SK-N-SH (cell line): ENCODE results near the gene TMEM171. TPM values are rescaled to one million over a fixed set of nuclear protein-coding genes. Genes with fewer than 3 reads are reported as not detected.

Experiments
- CTCF ChIA-PET: fragments of 300-600, 350-600 bp; formaldehyde crosslinking; extraction: SDS; loops from one replicate; lab custom pipeline; 2021; lab: Yijun Ruan, JAX
- POLR2A ChIA-PET: fragments of 350-600 bp; sonication (Branson Sonifier 250); formaldehyde crosslinking; extraction: SDS; loops from one replicate; lab custom pipeline; 2020; ENCODE audit warnings: antibody characterized with exemption, inconsistent platforms; lab: Yijun Ruan, JAX
- DNase-seq: peaks from one replicate; pipeline ENCODE4 v3.0.0; 2012
- H2AFZ ChIP-seq: fragments of 200-600 bp; sonication (generic); 2 replicates; pipeline ENCODE4 v1.8.1; 2016; ENCODE audit warnings: antibody characterized with exemption, mild to moderate bottlenecking, low read depth
- H3F3A ChIP-seq: fragments of 200-600 bp; sonication (generic); replicated peaks from 2 replicates; pipeline ENCODE3; 2016; ENCODE audit warnings: antibody characterized with exemption, mild to moderate bottlenecking; ENCODE audit not compliant: insufficient read depth
- H3K27ac ChIP-seq, 2 experiments: fragments of 200-500 bp in 1 of 2; fragments of 200-600 bp in 1 of 2; sonication (Bioruptor generic) in 1 of 2; sonication (generic), shearing (Covaris generic) in 1 of 2; 2 replicates each; pipeline versions ENCODE4 v1.5.1 to v1.6.1; 2014 to 2016; ENCODE audit warnings: low read depth in 2 of 2, inconsistent platforms in 1 of 2, low read length in 1 of 2, mild to moderate bottlenecking in 1 of 2, mixed read lengths in 1 of 2
- H3K27me3 ChIP-seq: fragments of 200-600 bp; sonication (generic), shearing (Covaris generic); 2 replicates; pipeline ENCODE4 v1.6.1; 2016; ENCODE audit warnings: mixed run types; ENCODE audit not compliant: insufficient read depth
- H3K36me3 ChIP-seq, 2 experiments: fragments of 200-500 bp in 1 of 2; fragments of 200-600 bp in 1 of 2; sonication (Bioruptor generic) in 1 of 2; sonication (generic) in 1 of 2; replicated peaks in 1 of 2; 2 replicates each; pipeline versions ENCODE3 to v1.5.1; 2014 to 2016; ENCODE audit warnings: low read length in 1 of 2, mild to moderate bottlenecking in 1 of 2; ENCODE audit not compliant: insufficient read depth in 2 of 2, control insufficient read depth in 1 of 2
- H3K4me1 ChIP-seq, 2 experiments: fragments of 200-500 bp in 1 of 2; fragments of 200-600 bp in 1 of 2; sonication (Bioruptor generic) in 1 of 2; sonication (generic), shearing (Covaris generic) in 1 of 2; 2 replicates each; pipeline versions ENCODE4 v1.5.1 to v1.6.1; 2014 to 2016; ENCODE audit warnings: low read depth in 1 of 2, low read length in 1 of 2, mixed run types in 1 of 2; ENCODE audit not compliant: insufficient read depth in 2 of 2, control insufficient read depth in 1 of 2
- H3K4me2 ChIP-seq: fragments of 200-600 bp; sonication (generic), shearing (Covaris generic); 2 replicates; pipeline ENCODE4 v1.6.1; 2017; ENCODE audit warnings: mixed run types
- H3K4me3 ChIP-seq, 2 experiments: fragments of 200-500 bp in 1 of 2; fragments of 200-600 bp in 1 of 2; sonication (Bioruptor generic) in 1 of 2; sonication (generic), shearing (Covaris generic) in 1 of 2; 2 replicates each; pipeline versions ENCODE4 v1.5.1 to v1.8.1; 2014 to 2016; ENCODE audit warnings: low read depth in 2 of 2, inconsistent platforms in 1 of 2, low read length in 1 of 2, mild to moderate bottlenecking in 1 of 2, mixed read lengths in 1 of 2, moderate library complexity in 1 of 2
- H3K79me2 ChIP-seq: fragments of 200-600 bp; sonication (generic); 2 replicates; pipeline ENCODE4 v1.8.1; 2017; ENCODE audit warnings: mild to moderate bottlenecking; ENCODE audit not compliant: insufficient read depth
- H3K9ac ChIP-seq: fragments of 200-600 bp; sonication (generic); 2 replicates; pipeline ENCODE4 v1.6.1; 2017; ENCODE audit warnings: mixed run types
- H3K9me2 ChIP-seq: fragments of 200-600 bp; sonication (generic); 2 replicates; pipeline ENCODE4 v1.6.1; 2017; ENCODE audit warnings: mixed run types
- H3K9me3 ChIP-seq: fragments of 200-600 bp; sonication (generic); 2 replicates; pipeline ENCODE4 v1.6.1; 2017; ENCODE audit warnings: mixed run types, mild to moderate bottlenecking, moderate library complexity
- H4K20me1 ChIP-seq: fragments of 200-600 bp; sonication (generic); 2 replicates; pipeline ENCODE4 v1.6.1; 2017; ENCODE audit warnings: mild to moderate bottlenecking, mixed run types; ENCODE audit not compliant: insufficient read depth
- CHD2 ChIP-seq: fragments of 150-350 bp; IDR thresholded peaks from 2 replicates; pipeline ENCODE4 v1.6.1; 2018; ENCODE audit warnings: low read length; ENCODE audit not compliant: partially characterized antibody
- CTCF ChIP-seq: fragments of 200-600 bp; sonication (generic); IDR thresholded peaks from 2 replicates; pipeline ENCODE4 v1.6.1; 2017; ENCODE audit warnings: antibody characterized with exemption, mild to moderate bottlenecking, moderate library complexity
- EP300 ChIP-seq, 2 experiments: IDR thresholded peaks; 2 replicates each; pipeline versions ENCODE4 v1.4.0 to v1.6.1; 2012; ENCODE audit warnings: borderline replicate concordance in 1 of 2, low read depth in 1 of 2, low read length in 1 of 2
- EZH2phosphoT487 ChIP-seq: fragments of 200-600 bp; sonication (generic); IDR thresholded peaks from 2 replicates; pipeline ENCODE4 v1.6.1; 2017; ENCODE audit warnings: low read depth, mixed run types, mild to moderate bottlenecking, antibody characterized with exemption, moderate library complexity, borderline replicate concordance
- FOSL2 ChIP-seq: IDR thresholded peaks from 2 replicates; pipeline ENCODE4 v1.4.0; 2012; ENCODE audit warnings: low read depth, mild to moderate bottlenecking, moderate library complexity, borderline replicate concordance
- FOXJ3 ChIP-seq: sonication (generic); formaldehyde crosslinking; IDR thresholded peaks from 2 replicates; pipeline ENCODE4 v1.5.1; 2020; ENCODE audit warnings: mild to moderate bottlenecking, missing genetic modification reagents
- GABPA ChIP-seq: IDR thresholded peaks from 2 replicates; pipeline ENCODE4 v1.4.0; 2012; ENCODE audit warnings: low read depth, mild to moderate bottlenecking
- GATA2 ChIP-seq: sonication (generic); formaldehyde crosslinking; IDR thresholded peaks from 2 replicates; pipeline ENCODE4 v1.5.0; 2020; ENCODE audit warnings: mild to moderate bottlenecking, missing genetic modification reagents
- JUND ChIP-seq: IDR thresholded peaks from 2 replicates; pipeline ENCODE4 v1.4.0; 2012
- MXI1 ChIP-seq: IDR thresholded peaks from 2 replicates; pipeline ENCODE4 v1.6.1; 2012; ENCODE audit warnings: mild to moderate bottlenecking, low read depth, low read length, improper control_type of control experiment
- NFIC ChIP-seq: IDR thresholded peaks from 2 replicates; pipeline ENCODE4 v1.4.0; 2012; ENCODE audit warnings: borderline replicate concordance
- PBX3 ChIP-seq: IDR thresholded peaks from 2 replicates; pipeline ENCODE4; 2012
- RAD21 ChIP-seq: IDR thresholded peaks from 2 replicates; pipeline ENCODE4 v1.6.1; 2012; ENCODE audit warnings: mild to moderate bottlenecking, low read length
- REST ChIP-seq: IDR thresholded peaks from 2 replicates; pipeline ENCODE4 v1.6.1; 2012; ENCODE audit warnings: mild to moderate bottlenecking, low read depth, low read length, moderate library complexity
- RFX5 ChIP-seq: IDR thresholded peaks from 2 replicates; pipeline ENCODE4 v1.6.1; 2012; ENCODE audit warnings: mild to moderate bottlenecking, improper control_type of control experiment, low read length
- RXRA ChIP-seq: IDR thresholded peaks from 2 replicates; pipeline ENCODE4 v1.4.0; 2012; ENCODE audit warnings: low read depth, mild to moderate bottlenecking, borderline replicate concordance
- TEAD4 ChIP-seq: IDR thresholded peaks from 2 replicates; pipeline ENCODE4 v1.4.0; 2012; ENCODE audit warnings: mild to moderate bottlenecking, borderline replicate concordance; ENCODE audit not compliant: insufficient read depth
- USF1 ChIP-seq: IDR thresholded peaks from 2 replicates; pipeline ENCODE4 v1.4.0; 2012; ENCODE audit warnings: low read depth, borderline replicate concordance
- YY1 ChIP-seq: IDR thresholded peaks from 2 replicates; pipeline ENCODE4 v1.4.0; 2012; ENCODE audit warnings: low read depth, mild to moderate bottlenecking
- ZBTB33 ChIP-seq: IDR thresholded peaks from 2 replicates; pipeline ENCODE4 v1.4.0; 2012; ENCODE audit warnings: low read depth, borderline replicate concordance
- WGBS: methylation state at CpG from one replicate; pipeline ENCODE4 v1.1.6; 2017; ENCODE audit warnings: low lambda C conversion rate; 5-methylcytosine and 5-hydroxymethylcytosine counted together
- polyA plus RNA-seq, 3 experiments: library from polyadenylated mRNA; depleted of rRNA; stranded (reverse); fragments of >200 nt; gene quantifications; 2 replicates each; pipeline ENCODE4 v1.2.3, GENCODE V29; 2012

Gene TMEM171
- polyA plus RNA-seq, 1 of the 3 experiments (the other 2 are of a cell fraction): 7.6 TPM

GRCh38 chr5:73097740-73098139, 22.6 kb upstream of the TMEM171 start:
- Histone ChIP-seq H3K36me3 (peaks cover 0 to 6% of the 10 kb centered on the region in 2 experiments), H3K9me3 (peaks cover 13% of the 10 kb centered on the region; the same call in 1 of the 2 replicates), H3K79me2 (no peaks in the 10 kb centered on the region), H3F3A (no peaks in the 10 kb centered on the region), H2AFZ (no peak overlapping the region), H3K27me3 (no peaks in the 10 kb centered on the region), H3K4me3 (no peak overlapping the region), H4K20me1 (no peaks in the 10 kb centered on the region), H3K4me2 (no peak overlapping the region), H3K9me2 (no peaks in the 10 kb centered on the region), H3K27ac (no peak overlapping the region), H3K9ac (no peak overlapping the region), H3K4me1 (no peaks in the 10 kb centered on the region; a peak in 1 of 4 replicates)
- TF ChIP-seq TEAD4 (no peak), GATA2 (CRISPR knock-in tag) (no peak), RXRA (no peak), GABPA (no peak), EP300 (IDR thresholded peaks at IDR 0.05; ENCODE audit: borderline replicate concordance in 1 of 2, low read depth in 1 of 2, low read length in 1 of 2) (no peak), PBX3 (no peak), RFX5 (no peak), RAD21 (no peak), ZBTB33 (no peak), REST (no peak), NFIC (no peak), MXI1 (no peak), JUND (no peak), CTCF (no peak), CHD2 (no peak), YY1 (no peak), FOXJ3 (no peak), USF1 (no peak), FOSL2 (no peak), EZH2phosphoT487 (no peak)
- CTCF ChIA-PET: interaction anchor here (2.2 kb wide), 1 partner anchor 14 kb away, joined by 6 read pairs; no protein-coding TSS in a partner anchor
- DNase-seq: no peak
- WGBS: 51% methylated on average over 2 of the region's 2 CpGs
- POLR2A ChIA-PET: no interaction called here
